SK-N-SH (cell line): ENCODE data around the gene DUSP5. TPM values are rescaled to one million over a fixed set of nuclear protein-coding genes. Genes with fewer than 3 reads are reported as not detected.

Experiments used
- CTCF ChIA-PET: fragments of 300-600, 350-600 bp; formaldehyde crosslinking; extraction: SDS; loops from one replicate; lab custom pipeline; 2021; lab: Yijun Ruan, JAX
- POLR2A ChIA-PET: fragments of 350-600 bp; sonication (Branson Sonifier 250); formaldehyde crosslinking; extraction: SDS; loops from one replicate; lab custom pipeline; 2020; ENCODE audit warnings: antibody characterized with exemption, inconsistent platforms; lab: Yijun Ruan, JAX
- DNase-seq: peaks from one replicate; pipeline ENCODE4 v3.0.0; 2012
- H2AFZ ChIP-seq: fragments of 200-600 bp; sonication (generic); 2 replicates; pipeline ENCODE4 v1.8.1; 2016; ENCODE audit warnings: antibody characterized with exemption, mild to moderate bottlenecking, low read depth
- H3F3A ChIP-seq: fragments of 200-600 bp; sonication (generic); replicated peaks from 2 replicates; pipeline ENCODE3; 2016; ENCODE audit warnings: antibody characterized with exemption, mild to moderate bottlenecking; ENCODE audit not compliant: insufficient read depth
- H3K27ac ChIP-seq, 2 experiments: fragments of 200-500 bp in 1 of 2; fragments of 200-600 bp in 1 of 2; sonication (Bioruptor generic) in 1 of 2; sonication (generic), shearing (Covaris generic) in 1 of 2; 2 replicates each; pipeline versions ENCODE4 v1.5.1 to v1.6.1; 2014 to 2016; ENCODE audit warnings: low read depth in 2 of 2, inconsistent platforms in 1 of 2, low read length in 1 of 2, mild to moderate bottlenecking in 1 of 2, mixed read lengths in 1 of 2
- H3K27me3 ChIP-seq: fragments of 200-600 bp; sonication (generic), shearing (Covaris generic); 2 replicates; pipeline ENCODE4 v1.6.1; 2016; ENCODE audit warnings: mixed run types; ENCODE audit not compliant: insufficient read depth
- H3K36me3 ChIP-seq, 2 experiments: fragments of 200-500 bp in 1 of 2; fragments of 200-600 bp in 1 of 2; sonication (Bioruptor generic) in 1 of 2; sonication (generic) in 1 of 2; replicated peaks in 1 of 2; 2 replicates each; pipeline versions ENCODE3 to v1.5.1; 2014 to 2016; ENCODE audit warnings: low read length in 1 of 2, mild to moderate bottlenecking in 1 of 2; ENCODE audit not compliant: insufficient read depth in 2 of 2, control insufficient read depth in 1 of 2
- H3K4me1 ChIP-seq, 2 experiments: fragments of 200-500 bp in 1 of 2; fragments of 200-600 bp in 1 of 2; sonication (Bioruptor generic) in 1 of 2; sonication (generic), shearing (Covaris generic) in 1 of 2; 2 replicates each; pipeline versions ENCODE4 v1.5.1 to v1.6.1; 2014 to 2016; ENCODE audit warnings: low read depth in 1 of 2, low read length in 1 of 2, mixed run types in 1 of 2; ENCODE audit not compliant: insufficient read depth in 2 of 2, control insufficient read depth in 1 of 2
- H3K4me2 ChIP-seq: fragments of 200-600 bp; sonication (generic), shearing (Covaris generic); 2 replicates; pipeline ENCODE4 v1.6.1; 2017; ENCODE audit warnings: mixed run types
- H3K4me3 ChIP-seq, 2 experiments: fragments of 200-500 bp in 1 of 2; fragments of 200-600 bp in 1 of 2; sonication (Bioruptor generic) in 1 of 2; sonication (generic), shearing (Covaris generic) in 1 of 2; 2 replicates each; pipeline versions ENCODE4 v1.5.1 to v1.8.1; 2014 to 2016; ENCODE audit warnings: low read depth in 2 of 2, inconsistent platforms in 1 of 2, low read length in 1 of 2, mild to moderate bottlenecking in 1 of 2, mixed read lengths in 1 of 2, moderate library complexity in 1 of 2
- H3K79me2 ChIP-seq: fragments of 200-600 bp; sonication (generic); 2 replicates; pipeline ENCODE4 v1.8.1; 2017; ENCODE audit warnings: mild to moderate bottlenecking; ENCODE audit not compliant: insufficient read depth
- H3K9ac ChIP-seq: fragments of 200-600 bp; sonication (generic); 2 replicates; pipeline ENCODE4 v1.6.1; 2017; ENCODE audit warnings: mixed run types
- H3K9me2 ChIP-seq: fragments of 200-600 bp; sonication (generic); 2 replicates; pipeline ENCODE4 v1.6.1; 2017; ENCODE audit warnings: mixed run types
- H3K9me3 ChIP-seq: fragments of 200-600 bp; sonication (generic); 2 replicates; pipeline ENCODE4 v1.6.1; 2017; ENCODE audit warnings: mixed run types, mild to moderate bottlenecking, moderate library complexity
- H4K20me1 ChIP-seq: fragments of 200-600 bp; sonication (generic); 2 replicates; pipeline ENCODE4 v1.6.1; 2017; ENCODE audit warnings: mild to moderate bottlenecking, mixed run types; ENCODE audit not compliant: insufficient read depth
- EP300 ChIP-seq, 2 experiments: IDR thresholded peaks; 2 replicates each; pipeline versions ENCODE4 v1.4.0 to v1.6.1; 2012; ENCODE audit warnings: borderline replicate concordance in 1 of 2, low read depth in 1 of 2, low read length in 1 of 2
- FOXJ3 ChIP-seq: sonication (generic); formaldehyde crosslinking; IDR thresholded peaks from 2 replicates; pipeline ENCODE4 v1.5.1; 2020; ENCODE audit warnings: mild to moderate bottlenecking, missing genetic modification reagents
- GATA2 ChIP-seq: sonication (generic); formaldehyde crosslinking; IDR thresholded peaks from 2 replicates; pipeline ENCODE4 v1.5.0; 2020; ENCODE audit warnings: mild to moderate bottlenecking, missing genetic modification reagents
- JUND ChIP-seq: IDR thresholded peaks from 2 replicates; pipeline ENCODE4 v1.4.0; 2012
- MEF2A ChIP-seq: IDR thresholded peaks from 2 replicates; pipeline ENCODE4 v1.4.0; 2012; ENCODE audit warnings: low read depth, borderline replicate concordance
- MXI1 ChIP-seq: IDR thresholded peaks from 2 replicates; pipeline ENCODE4 v1.6.1; 2012; ENCODE audit warnings: mild to moderate bottlenecking, low read depth, low read length, improper control_type of control experiment
- NFIC ChIP-seq: IDR thresholded peaks from 2 replicates; pipeline ENCODE4 v1.4.0; 2012; ENCODE audit warnings: borderline replicate concordance
- POLR2AphosphoS5 ChIP-seq: IDR thresholded peaks from 2 replicates; pipeline ENCODE4 v1.6.1; 2012; ENCODE audit warnings: low read depth, low read length
- RAD21 ChIP-seq: IDR thresholded peaks from 2 replicates; pipeline ENCODE4 v1.6.1; 2012; ENCODE audit warnings: mild to moderate bottlenecking, low read length
- RCOR1 ChIP-seq: fragments of 150-350 bp; IDR thresholded peaks from 2 replicates; pipeline ENCODE4 v1.6.1; 2017; ENCODE audit warnings: antibody characterized with exemption, low read length
- RFX5 ChIP-seq: IDR thresholded peaks from 2 replicates; pipeline ENCODE4 v1.6.1; 2012; ENCODE audit warnings: mild to moderate bottlenecking, improper control_type of control experiment, low read length
- SIN3A ChIP-seq: IDR thresholded peaks from 2 replicates; pipeline ENCODE4 v1.6.1; 2012; ENCODE audit warnings: low read depth, mild to moderate bottlenecking, low read length, moderate library complexity, borderline replicate concordance
- SMC3 ChIP-seq: IDR thresholded peaks from 2 replicates; pipeline ENCODE4 v1.6.1; 2012; ENCODE audit warnings: low read depth, low read length, improper control_type of control experiment
- TCF12 ChIP-seq: IDR thresholded peaks from 2 replicates; pipeline ENCODE4 v1.4.0; 2012
- TEAD4 ChIP-seq: IDR thresholded peaks from 2 replicates; pipeline ENCODE4 v1.4.0; 2012; ENCODE audit warnings: mild to moderate bottlenecking, borderline replicate concordance; ENCODE audit not compliant: insufficient read depth
- WGBS: methylation state at CpG from one replicate; pipeline ENCODE4 v1.1.6; 2017; ENCODE audit warnings: low lambda C conversion rate; 5-methylcytosine and 5-hydroxymethylcytosine counted together
- polyA plus RNA-seq, 3 experiments: library from polyadenylated mRNA; depleted of rRNA; stranded (reverse); fragments of >200 nt; gene quantifications; 2 replicates each; pipeline ENCODE4 v1.2.3, GENCODE V29; 2012
- TF ChIP-seq, protein P1 (sequence below): IDR thresholded peaks from 2 replicates; pipeline ENCODE4 v1.4.0; 2012; ENCODE audit warnings: low read depth, borderline replicate concordance
- TF ChIP-seq, protein P2 (sequence below): fragments of 150-350 bp; IDR thresholded peaks from 2 replicates; pipeline ENCODE4 v1.6.1; 2017; ENCODE audit warnings: antibody characterized with exemption, low read length, low read depth, borderline replicate concordance
- TF ChIP-seq, protein P3 (sequence below): fragments of 150-350 bp; IDR thresholded peaks from 2 replicates; pipeline ENCODE4 v1.6.1; 2016; ENCODE audit warnings: mild to moderate bottlenecking, low read depth, low read length
- TF ChIP-seq, protein P4 (sequence below): IDR thresholded peaks from 2 replicates; pipeline ENCODE4 v1.6.1; 2012; ENCODE audit warnings: mild to moderate bottlenecking, low read depth, low read length, moderate library complexity

Gene DUSP5
- polyA plus RNA-seq, 1 of the 3 experiments (the other 2 are of a cell fraction): 52.0 TPM

DNA sequence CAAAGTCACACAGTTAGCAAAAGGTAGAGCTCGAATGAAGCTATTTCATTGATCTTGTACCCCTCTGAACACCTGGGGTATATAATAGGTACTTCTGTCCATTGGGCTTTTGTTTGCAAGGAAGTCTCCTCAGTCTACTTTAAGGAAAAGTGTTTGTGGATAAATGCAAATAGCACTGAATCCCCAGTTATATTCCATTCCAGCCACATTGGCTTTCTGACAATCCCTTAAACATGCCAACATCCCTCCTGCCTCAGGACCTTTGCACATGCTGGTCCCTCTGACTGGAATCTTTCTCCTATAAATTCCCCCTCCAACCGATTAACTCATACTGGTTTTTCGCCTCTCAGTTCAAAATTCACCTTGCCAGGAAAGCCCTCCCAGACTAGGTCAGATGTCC is 17.1 kb downstream of the DUSP5 start:
- Histone ChIP-seq H3K9me2 (no peaks in the 10 kb centered on the region), H2AFZ (no peak overlapping the region), H3K36me3 (peaks cover 14 to 18% of the 10 kb centered on the region in 2 experiments), H3K9ac (no peak overlapping the region), H3K9me3 (no peaks in the 10 kb centered on the region), H3K27me3 (no peaks in the 10 kb centered on the region), H4K20me1 (no peaks in the 10 kb centered on the region), H3K27ac (no peak overlapping the region), H3K4me1 (peaks cover 0 to 21% of the 10 kb centered on the region in 2 experiments; a peak in 3 of 4 replicates), H3K4me2 (no peak overlapping the region), H3F3A (peaks cover 15% of the 10 kb centered on the region), H3K79me2 (peaks cover 19% of the 10 kb centered on the region; the same call in 1 of the 2 replicates), H3K4me3 (no peak overlapping the region)
- ChIA-PET CTCF (interaction anchor here (1.4 kb wide), 1 partner anchor 32 kb away, joined by 4 read pairs; no protein-coding TSS in a partner anchor), POLR2A (no interaction called here)
- TF ChIP-seq, protein P1, sequence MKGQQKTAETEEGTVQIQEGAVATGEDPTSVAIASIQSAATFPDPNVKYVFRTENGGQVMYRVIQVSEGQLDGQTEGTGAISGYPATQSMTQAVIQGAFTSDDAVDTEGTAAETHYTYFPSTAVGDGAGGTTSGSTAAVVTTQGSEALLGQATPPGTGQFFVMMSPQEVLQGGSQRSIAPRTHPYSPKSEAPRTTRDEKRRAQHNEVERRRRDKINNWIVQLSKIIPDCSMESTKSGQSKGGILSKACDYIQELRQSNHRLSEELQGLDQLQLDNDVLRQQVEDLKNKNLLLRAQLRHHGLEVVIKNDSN: no peak
- TF ChIP-seq NFIC (no peak), POLR2AphosphoS5 (no peak), RAD21 (no peak)
- WGBS: 95% methylated on average over 3 of the region's 3 CpGs
- no peak for DNase-seq

DNA sequence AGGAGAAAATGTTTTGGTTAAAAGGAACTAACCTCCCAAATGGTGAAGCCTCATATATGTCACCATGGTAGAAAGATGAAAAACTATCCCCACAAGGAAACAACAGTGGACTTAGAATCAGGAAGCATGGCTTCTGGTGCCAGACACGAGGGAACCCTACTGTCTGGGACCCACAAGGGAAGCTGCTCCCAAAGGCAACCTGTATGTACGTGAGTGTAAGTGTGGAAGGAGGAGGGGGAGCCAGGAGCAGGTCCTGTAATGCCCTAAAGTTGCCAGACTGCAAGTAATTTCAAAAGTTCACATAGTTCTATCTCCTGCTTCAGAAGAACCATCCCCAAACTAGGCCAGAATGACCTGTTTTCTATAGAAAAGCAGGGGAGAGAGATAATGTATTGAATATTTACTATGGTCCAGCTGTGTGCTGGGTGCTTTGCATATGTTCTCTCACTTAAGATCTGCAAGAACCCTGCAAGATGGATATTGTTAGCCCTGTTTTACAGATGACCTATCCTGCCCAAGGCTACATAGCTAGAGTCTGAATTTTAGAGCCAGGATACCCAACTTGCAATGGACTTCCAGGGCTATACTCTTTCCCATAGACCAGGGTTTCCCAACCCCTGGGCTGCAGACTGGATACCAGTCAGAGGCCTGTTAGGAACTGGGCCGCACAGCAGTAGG is 19.2 kb downstream of the DUSP5 start:
- Histone ChIP-seq H3K4me2 (no peak overlapping the region), H4K20me1 (no peaks in the 10 kb centered on the region), H3K27ac (no peak overlapping the region), H3K27me3 (no peaks in the 10 kb centered on the region), H3K9ac (no peak overlapping the region), H2AFZ (no peak overlapping the region), H3K4me1 (peaks cover 0 to 11% of the 10 kb centered on the region in 2 experiments; a peak in 3 of 4 replicates), H3F3A (peaks cover 13% of the 10 kb centered on the region), H3K9me3 (no peaks in the 10 kb centered on the region), H3K36me3 (peaks cover 2 to 5% of the 10 kb centered on the region in 2 experiments), H3K4me3 (no peak overlapping the region), H3K79me2 (peaks cover 2% of the 10 kb centered on the region; the same call in 1 of the 2 replicates), H3K9me2 (no peaks in the 10 kb centered on the region)
- ChIA-PET CTCF (interaction anchor here (1.4 kb wide), 1 partner anchor 163 kb away, joined by 5 read pairs; no protein-coding TSS in a partner anchor), POLR2A (no interaction called here)
- 98% methylated on average over 3 of the region's 3 CpGs for WGBS
- no peak for DNase-seq
- TF ChIP-seq, protein P2, sequence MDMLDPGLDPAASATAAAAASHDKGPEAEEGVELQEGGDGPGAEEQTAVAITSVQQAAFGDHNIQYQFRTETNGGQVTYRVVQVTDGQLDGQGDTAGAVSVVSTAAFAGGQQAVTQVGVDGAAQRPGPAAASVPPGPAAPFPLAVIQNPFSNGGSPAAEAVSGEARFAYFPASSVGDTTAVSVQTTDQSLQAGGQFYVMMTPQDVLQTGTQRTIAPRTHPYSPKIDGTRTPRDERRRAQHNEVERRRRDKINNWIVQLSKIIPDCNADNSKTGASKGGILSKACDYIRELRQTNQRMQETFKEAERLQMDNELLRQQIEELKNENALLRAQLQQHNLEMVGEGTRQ: no peak
- TF ChIP-seq GATA2 (no peak), EP300 (IDR thresholded peaks at IDR 0.05; ENCODE audit: borderline replicate concordance in 1 of 2, low read depth in 1 of 2, low read length in 1 of 2) (no peak), MXI1 (no peak), SIN3A (no peak), TCF12 (no peak), SMC3 (no peak), RFX5 (no peak), NFIC (no peak), RAD21 (no peak), MEF2A (no peak), JUND (no peak), RCOR1 (no peak), FOXJ3 (CRISPR knock-in tag) (no peak), TEAD4 (no peak)
- TF ChIP-seq, protein P3, sequence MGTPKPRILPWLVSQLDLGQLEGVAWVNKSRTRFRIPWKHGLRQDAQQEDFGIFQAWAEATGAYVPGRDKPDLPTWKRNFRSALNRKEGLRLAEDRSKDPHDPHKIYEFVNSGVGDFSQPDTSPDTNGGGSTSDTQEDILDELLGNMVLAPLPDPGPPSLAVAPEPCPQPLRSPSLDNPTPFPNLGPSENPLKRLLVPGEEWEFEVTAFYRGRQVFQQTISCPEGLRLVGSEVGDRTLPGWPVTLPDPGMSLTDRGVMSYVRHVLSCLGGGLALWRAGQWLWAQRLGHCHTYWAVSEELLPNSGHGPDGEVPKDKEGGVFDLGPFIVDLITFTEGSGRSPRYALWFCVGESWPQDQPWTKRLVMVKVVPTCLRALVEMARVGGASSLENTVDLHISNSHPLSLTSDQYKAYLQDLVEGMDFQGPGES: no peak
- TF ChIP-seq, protein P1: no peak
- TF ChIP-seq, protein P4, sequence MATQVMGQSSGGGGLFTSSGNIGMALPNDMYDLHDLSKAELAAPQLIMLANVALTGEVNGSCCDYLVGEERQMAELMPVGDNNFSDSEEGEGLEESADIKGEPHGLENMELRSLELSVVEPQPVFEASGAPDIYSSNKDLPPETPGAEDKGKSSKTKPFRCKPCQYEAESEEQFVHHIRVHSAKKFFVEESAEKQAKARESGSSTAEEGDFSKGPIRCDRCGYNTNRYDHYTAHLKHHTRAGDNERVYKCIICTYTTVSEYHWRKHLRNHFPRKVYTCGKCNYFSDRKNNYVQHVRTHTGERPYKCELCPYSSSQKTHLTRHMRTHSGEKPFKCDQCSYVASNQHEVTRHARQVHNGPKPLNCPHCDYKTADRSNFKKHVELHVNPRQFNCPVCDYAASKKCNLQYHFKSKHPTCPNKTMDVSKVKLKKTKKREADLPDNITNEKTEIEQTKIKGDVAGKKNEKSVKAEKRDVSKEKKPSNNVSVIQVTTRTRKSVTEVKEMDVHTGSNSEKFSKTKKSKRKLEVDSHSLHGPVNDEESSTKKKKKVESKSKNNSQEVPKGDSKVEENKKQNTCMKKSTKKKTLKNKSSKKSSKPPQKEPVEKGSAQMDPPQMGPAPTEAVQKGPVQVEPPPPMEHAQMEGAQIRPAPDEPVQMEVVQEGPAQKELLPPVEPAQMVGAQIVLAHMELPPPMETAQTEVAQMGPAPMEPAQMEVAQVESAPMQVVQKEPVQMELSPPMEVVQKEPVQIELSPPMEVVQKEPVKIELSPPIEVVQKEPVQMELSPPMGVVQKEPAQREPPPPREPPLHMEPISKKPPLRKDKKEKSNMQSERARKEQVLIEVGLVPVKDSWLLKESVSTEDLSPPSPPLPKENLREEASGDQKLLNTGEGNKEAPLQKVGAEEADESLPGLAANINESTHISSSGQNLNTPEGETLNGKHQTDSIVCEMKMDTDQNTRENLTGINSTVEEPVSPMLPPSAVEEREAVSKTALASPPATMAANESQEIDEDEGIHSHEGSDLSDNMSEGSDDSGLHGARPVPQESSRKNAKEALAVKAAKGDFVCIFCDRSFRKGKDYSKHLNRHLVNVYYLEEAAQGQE: no peak
